OCI-LY1 (cell line): ENCODE results near the gene STUM.
"Not testable (repeated sequence)": the region's sequence is repeated elsewhere in the genome, so short reads cannot be mapped to it uniquely, and the experiment has no call there.

ENCODE experiments used
- H2AFZ ChIP-seq: fragments of 200-600 bp; sonication (generic), shearing (Covaris generic); 2 replicates; pipeline ENCODE4 v1.6.0; 2014; ENCODE audit warnings: antibody characterized with exemption, mild to moderate bottlenecking, low read length
- H3F3A ChIP-seq: fragments of 200-600 bp; sonication (generic), shearing (Covaris generic); 2 replicates; pipeline ENCODE4 v1.6.0; 2014; ENCODE audit warnings: mild to moderate bottlenecking, antibody characterized with exemption, low read length, moderate library complexity; ENCODE audit not compliant: insufficient read depth
- H3K27ac ChIP-seq: fragments of 200-600 bp; sonication (generic); 2 replicates; pipeline ENCODE4 v1.5.1; 2014; ENCODE audit warnings: low read length, mixed run types, mild to moderate bottlenecking, low read depth; ENCODE audit not compliant: poor library complexity, severe bottlenecking
- H3K27me3 ChIP-seq: fragments of 200-600 bp; sonication (generic); 2 replicates; pipeline ENCODE4 v1.6.0; 2014; ENCODE audit warnings: antibody characterized with exemption, mild to moderate bottlenecking, low read length, moderate library complexity; ENCODE audit not compliant: insufficient read depth
- H3K36me3 ChIP-seq: fragments of 200-600 bp; sonication (generic); 2 replicates; pipeline ENCODE4 v1.6.1; 2014; ENCODE audit warnings: mild to moderate bottlenecking, antibody characterized with exemption, low read length, moderate library complexity, mixed read lengths; ENCODE audit not compliant: insufficient read depth
- H3K4me1 ChIP-seq: fragments of 200-600 bp; sonication (generic); 2 replicates; pipeline ENCODE4 v1.5.1; 2014; ENCODE audit warnings: mild to moderate bottlenecking, low read length, moderate library complexity; ENCODE audit not compliant: insufficient read depth, severe bottlenecking
- H3K4me2 ChIP-seq: fragments of 200-600 bp; sonication (generic), shearing (Covaris generic); 2 replicates; pipeline ENCODE4 v1.6.1; 2014; ENCODE audit warnings: low read length
- H3K4me3 ChIP-seq: fragments of 200-600 bp; sonication (generic); 2 replicates; pipeline ENCODE4 v1.5.1; 2014; ENCODE audit warnings: low read length, low read depth, mild to moderate bottlenecking, mixed read lengths; ENCODE audit not compliant: poor library complexity, severe bottlenecking
- H3K79me2 ChIP-seq: fragments of 200-600 bp; shearing (Covaris generic); 2 replicates; pipeline ENCODE4 v1.6.1; 2016; ENCODE audit warnings: mixed run types, low read length, mixed read lengths; ENCODE audit not compliant: insufficient read depth
- H3K9ac ChIP-seq: fragments of 200-600 bp; sonication (generic), shearing (Covaris generic); 2 replicates; pipeline ENCODE4 v1.6.1; 2014; ENCODE audit warnings: mild to moderate bottlenecking, low read length, mixed read lengths
- H3K9me2 ChIP-seq: fragments of 200-600 bp; sonication (generic), shearing (Covaris generic); 2 replicates; pipeline ENCODE4 v1.6.1; 2014; ENCODE audit warnings: low read depth, mild to moderate bottlenecking, low read length, mixed read lengths
- H3K9me3 ChIP-seq: fragments of 200-600 bp; shearing (Covaris generic); 2 replicates; pipeline ENCODE4 v1.6.1; 2014; ENCODE audit warnings: low read length, mixed read lengths
- H4K20me1 ChIP-seq: fragments of 200-600 bp; sonication (generic), shearing (Covaris generic); 2 replicates; pipeline ENCODE4 v1.6.0; 2016; ENCODE audit warnings: mild to moderate bottlenecking, low read length; ENCODE audit not compliant: insufficient read depth
- CTCF ChIP-seq: fragments of 200-600 bp; sonication (generic), shearing (Covaris generic); IDR thresholded peaks from 2 replicates; pipeline ENCODE4 v1.5.1; 2017; ENCODE audit warnings: mild to moderate bottlenecking, antibody characterized with exemption, low read length, moderate library complexity, mixed read lengths
- EZH2 ChIP-seq: fragments of 200-600 bp; sonication (generic), shearing (Covaris generic); IDR thresholded peaks from 2 replicates; pipeline ENCODE4 v1.8.0; 2017; ENCODE audit warnings: borderline replicate concordance, mixed run types, mild to moderate bottlenecking, antibody characterized with exemption, low read length, moderate library complexity, mixed read lengths

The STUM gene

GRCh38 chr1:226609836-226610455 lies 61.4 kb downstream of the STUM start:
- no peaks in the 10 kb centered on the region for H3K4me1 ChIP-seq
- H3K27ac ChIP-seq = no peak overlapping the region
- no peaks in the 10 kb centered on the region for H3K27me3 ChIP-seq
- no peak overlapping the region for H3K4me3 ChIP-seq
- H3K4me2 ChIP-seq = no peak overlapping the region
- H3K36me3 ChIP-seq = no peaks in the 10 kb centered on the region
- H4K20me1 ChIP-seq = no peaks in the 10 kb centered on the region
- no peak for TF ChIP-seq EZH2
- TF ChIP-seq CTCF = no peak
- no peak overlapping the region for H3K9ac ChIP-seq
- no peaks in the 10 kb centered on the region for H3K9me3 ChIP-seq
- H2AFZ ChIP-seq = no peak overlapping the region
- no peaks in the 10 kb centered on the region for H3K9me2 ChIP-seq
- H3K79me2 ChIP-seq = no peaks in the 10 kb centered on the region
- no peaks in the 10 kb centered on the region for H3F3A ChIP-seq

GRCh38 chr1:226610671-226611070 lies 62.1 kb downstream of the STUM start:
- H3K4me1 ChIP-seq = no peaks in the 10 kb centered on the region
- H2AFZ ChIP-seq = no peak overlapping the region
- H3K79me2 ChIP-seq = no peaks in the 10 kb centered on the region
- no peaks in the 10 kb centered on the region for H3F3A ChIP-seq
- H3K36me3 ChIP-seq = no peaks in the 10 kb centered on the region
- no peaks in the 10 kb centered on the region for H3K27me3 ChIP-seq
- no peak overlapping the region for H3K27ac ChIP-seq
- H3K4me3 ChIP-seq = no peak overlapping the region
- H3K9ac ChIP-seq = no peak overlapping the region
- H3K9me2 ChIP-seq = no peaks in the 10 kb centered on the region
- no peak for TF ChIP-seq EZH2
- TF ChIP-seq CTCF = no peak
- H3K9me3 ChIP-seq = no peaks in the 10 kb centered on the region
- no peak overlapping the region for H3K4me2 ChIP-seq
- no peaks in the 10 kb centered on the region for H4K20me1 ChIP-seq

- Histone ChIP-seq H3K27me3 (no peaks in the 10 kb centered on the region), H3K27ac (no peak overlapping the region), H3K9ac (no peak overlapping the region), H4K20me1 (no peaks in the 10 kb centered on the region), H2AFZ (no peak overlapping the region), H3F3A (no peaks in the 10 kb centered on the region), H3K36me3 (no peaks in the 10 kb centered on the region), H3K4me1 (no peaks in the 10 kb centered on the region), H3K9me3 (no peaks in the 10 kb centered on the region), H3K4me3 (no peak overlapping the region), H3K79me2 (no peaks in the 10 kb centered on the region), H3K9me2 (no peaks in the 10 kb centered on the region), H3K4me2 (no peak overlapping the region)
- TF ChIP-seq EZH2 (no peak), CTCF (no peak)
These were observed 62.7 kb downstream of the STUM start for GRCh38 chr1:226611301-226611700.

- H3K9me2 ChIP-seq, H3K27me3 ChIP-seq, H4K20me1 ChIP-seq, H3K9ac ChIP-seq, H3K9me3 ChIP-seq, H3K4me1 ChIP-seq, H3F3A ChIP-seq, H3K79me2 ChIP-seq, H3K4me2 ChIP-seq, H3K27ac ChIP-seq, H2AFZ ChIP-seq, H3K36me3 ChIP-seq, H3K4me3 ChIP-seq: not testable (repeated sequence)
These were observed 63.4 kb downstream of the STUM start for GRCh38 chr1:226611980-226612379.
